IPS-NIHi11 (cell line): ENCODE measurements around the gene TBCE.
"Not testable (repeated sequence)": the region's sequence is repeated elsewhere in the genome, so short reads cannot be mapped to it uniquely, and the experiment has no call there.

ENCODE experiments used
- DNase-seq: peaks from one replicate; pipeline ENCODE4 v3.0.0; 2012; ENCODE audit warnings: mixed read lengths, low spot score

TBCE gene

DNA sequence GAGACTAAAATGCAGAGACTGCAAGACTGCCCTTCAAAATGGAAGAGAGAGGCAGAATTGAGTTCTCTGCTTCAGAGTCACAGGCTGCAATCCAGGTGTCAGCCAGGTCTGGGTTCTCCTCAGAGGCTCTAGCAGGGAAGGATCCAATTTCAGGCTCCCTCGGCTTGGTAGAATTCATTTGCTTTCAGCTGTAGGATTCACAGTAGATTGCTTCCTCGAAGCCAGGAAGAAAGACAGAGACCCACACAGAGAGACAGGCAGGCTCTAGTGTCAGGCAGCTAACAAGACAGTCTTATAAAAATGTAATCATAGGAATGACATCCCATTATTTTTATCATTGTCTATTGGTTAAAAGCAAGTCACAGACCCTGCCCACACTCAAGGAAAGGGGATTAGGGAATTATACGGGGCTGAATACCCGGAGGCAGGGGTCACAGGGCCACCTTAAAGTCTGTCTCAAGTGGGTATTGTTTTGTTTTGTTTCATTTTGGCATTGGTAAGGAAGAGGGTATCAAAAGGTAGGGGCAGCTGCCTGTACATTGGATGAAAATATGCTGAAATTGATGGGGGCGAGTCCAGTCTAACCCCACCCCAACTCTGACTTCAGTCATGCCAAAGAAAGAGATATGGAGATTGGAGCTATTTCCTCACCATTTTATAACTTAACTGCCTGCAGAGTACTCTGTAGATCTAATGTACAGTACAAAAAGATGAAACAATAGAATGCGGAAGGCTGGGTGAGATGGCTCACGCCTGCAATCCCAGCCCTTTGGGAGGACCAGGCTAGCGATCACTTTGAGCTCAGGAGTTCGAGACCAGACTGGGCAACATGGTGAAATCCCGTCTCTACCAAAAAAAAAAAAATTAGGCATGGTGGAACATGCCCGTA is 9.5 kb upstream of the TBCE start:
- peak; percentile 42 for DNase-seq

DNA sequence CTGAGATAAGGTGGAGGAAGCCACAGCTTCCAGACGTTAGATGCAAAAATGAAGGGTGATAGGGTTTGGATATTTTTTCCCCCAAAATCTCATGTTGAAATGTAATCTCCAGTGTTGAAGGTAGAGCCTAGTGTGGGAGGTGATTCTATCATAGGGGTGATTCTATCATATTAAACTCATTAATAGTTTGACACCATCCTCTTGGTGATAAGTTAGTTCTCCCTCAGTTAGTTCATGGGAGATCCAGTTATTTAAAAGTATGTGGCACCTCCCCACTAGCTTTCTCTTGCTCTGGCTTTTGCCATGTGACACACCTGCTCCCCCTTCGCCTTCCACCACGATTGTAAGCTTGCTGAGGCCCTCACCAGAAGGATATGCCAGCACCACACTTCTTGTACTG is 8.3 kb upstream of the TBCE start:
- no peak for DNase-seq

DNA sequence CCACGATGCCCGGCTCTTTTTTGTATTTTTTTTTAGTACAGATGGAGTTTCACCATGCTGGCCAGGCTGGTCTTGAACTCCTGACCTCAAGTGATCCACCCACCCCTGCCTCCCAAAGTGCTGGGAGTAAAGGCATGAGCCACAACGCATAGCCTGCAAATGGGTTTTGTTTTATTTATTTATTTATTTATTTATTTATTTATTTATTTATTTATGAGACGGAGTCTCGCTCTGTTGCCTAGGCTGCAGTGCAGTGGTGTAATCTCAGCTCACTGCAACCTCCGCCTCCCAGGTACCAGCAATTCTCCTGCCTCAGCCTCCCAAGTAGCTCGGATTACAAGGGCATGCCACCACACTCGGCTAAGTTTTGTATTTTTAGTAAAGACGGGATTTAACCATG is 3.0 kb upstream of the TBCE start:
- not testable (repeated sequence) for DNase-seq

DNA sequence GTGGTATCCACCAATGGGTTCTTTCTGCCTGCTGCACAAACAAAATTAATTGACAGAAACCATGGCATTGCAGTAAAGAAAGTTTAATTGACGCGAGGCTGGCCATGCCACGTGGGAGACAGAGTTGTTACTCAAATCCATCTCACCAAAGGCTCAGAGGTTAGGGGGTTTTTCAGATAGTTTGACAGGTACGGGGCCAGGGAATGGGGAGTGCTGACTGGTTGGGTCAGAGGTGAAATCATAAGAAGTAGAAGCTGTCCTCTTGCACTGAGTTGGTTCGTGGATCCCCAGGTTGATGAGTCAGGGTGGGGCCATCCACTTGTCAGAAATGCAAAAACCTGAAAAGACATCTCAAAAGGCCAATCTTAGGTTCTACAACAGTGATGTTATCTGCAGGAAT is 941 bp upstream of the TBCE start:
- no peak for DNase-seq

DNA sequence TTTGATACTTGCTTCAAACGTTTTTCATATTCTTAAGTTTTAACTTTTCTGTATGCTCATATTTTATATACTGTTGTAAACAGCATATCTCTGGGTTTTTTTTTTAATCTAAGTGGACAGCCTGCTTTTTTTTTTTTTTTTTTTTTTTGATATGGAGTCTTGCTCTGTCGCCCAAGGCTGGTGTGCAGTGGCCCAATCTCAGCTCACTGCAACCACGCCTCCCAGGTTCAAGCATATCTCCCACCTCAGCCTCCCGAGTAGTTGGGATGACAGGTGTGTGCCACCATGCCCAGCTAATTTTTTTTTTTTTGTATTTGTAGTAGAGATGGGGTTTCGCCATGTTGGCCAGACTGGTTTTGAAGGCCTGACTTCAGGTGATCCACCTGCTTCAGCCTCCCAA is 1.2 kb downstream of the TBCE start:
- DNase-seq = no peak

DNA sequence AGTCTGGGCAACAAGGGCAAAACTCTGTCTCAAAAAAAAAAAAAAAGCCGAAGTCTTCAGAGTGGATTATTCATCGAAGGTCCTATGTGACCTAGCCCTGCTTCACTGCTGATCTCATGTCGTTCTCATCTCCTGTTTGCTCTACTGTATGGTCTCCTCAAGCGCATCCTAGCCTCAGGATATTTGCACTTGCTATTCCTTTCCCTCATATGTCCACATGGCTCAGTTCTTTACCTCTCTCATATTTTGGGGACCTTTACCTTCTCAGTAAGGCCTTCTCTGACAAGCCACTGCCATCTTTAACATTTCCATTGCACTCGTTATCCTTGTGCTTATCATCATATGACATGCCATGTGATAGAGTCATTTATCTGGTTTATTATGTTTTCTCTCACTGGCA is 2.6 kb downstream of the TBCE start:
- no peak for DNase-seq

DNA sequence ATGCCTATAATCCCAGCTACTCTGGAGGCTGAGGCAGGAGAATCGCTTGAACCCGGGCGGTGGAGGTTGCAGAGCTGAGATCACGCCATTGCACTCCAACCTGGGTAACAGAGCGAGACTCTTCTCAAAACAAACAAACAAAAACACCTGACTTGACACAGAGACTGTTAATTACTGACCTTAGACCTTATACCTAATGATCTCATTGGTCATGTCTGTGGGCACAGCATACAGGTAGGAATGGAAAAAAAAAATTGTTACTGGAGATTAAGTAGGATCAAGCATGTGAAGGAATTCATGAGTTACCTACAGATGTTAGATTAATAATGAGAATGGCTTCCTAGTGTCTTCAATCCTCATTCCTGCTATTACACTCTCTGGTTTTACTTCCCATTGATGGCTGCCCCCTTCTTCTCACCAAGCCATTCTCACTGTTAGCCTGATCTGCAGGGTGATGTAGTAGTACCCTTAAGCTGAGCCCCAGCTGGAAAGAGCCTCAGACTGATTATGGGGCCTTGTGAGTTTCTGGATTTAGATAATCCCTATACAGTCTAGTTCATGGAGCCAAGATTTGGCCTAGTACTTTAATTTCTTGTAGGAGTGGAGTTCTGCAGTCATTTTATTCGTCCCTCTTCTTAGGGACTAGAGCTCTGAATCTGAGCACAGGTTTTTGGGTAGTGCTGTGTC is 8.8 kb downstream of the TBCE start:
- DNase-seq = no peak

DNA sequence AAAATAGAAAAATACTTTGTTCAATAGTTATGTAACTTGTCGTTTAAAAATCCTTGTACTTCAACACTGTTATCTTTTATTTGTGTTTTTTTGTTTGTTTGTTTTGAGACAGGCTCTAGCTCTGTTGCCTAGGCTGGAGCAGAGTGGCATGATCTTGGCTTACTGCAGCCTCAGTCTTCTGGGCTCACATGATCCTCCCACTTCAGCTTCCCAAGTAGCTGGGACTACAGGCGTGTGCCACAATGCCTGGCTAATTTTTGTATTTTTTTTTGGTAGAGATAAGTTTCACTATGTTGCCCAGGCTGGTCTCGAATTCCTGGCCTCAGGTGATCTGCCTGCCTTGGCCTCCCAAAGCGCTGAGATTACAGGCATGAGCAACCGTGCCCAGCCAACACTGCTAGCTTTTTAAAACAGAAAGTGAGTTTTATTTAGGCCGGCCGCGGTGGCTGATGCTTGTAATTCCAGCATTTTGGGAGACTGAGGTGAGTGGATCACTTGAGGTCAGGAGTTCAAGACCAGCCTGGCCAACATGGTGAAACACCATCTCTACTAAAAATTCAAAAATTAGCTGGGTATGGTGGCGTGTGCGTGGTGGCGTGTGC is 11.0 kb downstream of the TBCE start:
- DNase-seq = not testable (repeated sequence)

DNA sequence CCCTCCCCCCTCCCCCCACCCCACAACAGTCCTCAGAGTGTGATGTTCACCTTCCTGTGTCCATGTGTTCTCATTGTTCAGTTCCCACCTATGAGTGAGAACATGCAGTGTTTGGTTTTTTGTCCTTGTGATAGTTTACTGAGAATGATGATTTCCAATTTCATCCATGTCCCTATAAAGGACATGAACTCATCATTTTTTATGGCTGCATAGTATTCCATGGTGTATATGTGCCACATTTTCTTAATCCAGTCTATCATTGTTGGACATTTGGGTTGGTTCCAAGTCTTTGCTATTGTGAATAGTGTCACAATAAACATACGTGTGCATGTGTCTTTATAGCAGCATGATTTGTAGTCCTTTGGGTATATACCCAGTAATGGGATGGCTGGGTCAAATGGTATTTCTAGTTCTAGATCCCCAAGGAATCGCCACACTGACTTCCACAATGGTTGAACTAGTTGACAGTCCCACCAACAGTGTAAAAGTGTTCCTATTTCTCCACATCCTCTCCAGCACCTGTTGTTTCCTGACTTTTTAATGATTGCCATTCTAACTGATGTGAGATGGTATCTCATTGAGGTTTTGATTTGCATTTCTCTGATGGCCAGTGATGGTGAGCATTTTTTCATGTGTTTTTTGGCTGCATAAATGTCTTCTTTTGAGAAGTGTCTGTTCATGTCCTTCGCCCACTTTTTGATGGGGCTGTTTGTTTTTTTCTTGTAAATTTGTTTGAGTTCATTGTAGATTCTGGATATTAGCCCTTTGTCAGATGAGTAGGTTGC is 14.9 kb downstream of the TBCE start:
- DNase-seq = not testable (repeated sequence)

DNA sequence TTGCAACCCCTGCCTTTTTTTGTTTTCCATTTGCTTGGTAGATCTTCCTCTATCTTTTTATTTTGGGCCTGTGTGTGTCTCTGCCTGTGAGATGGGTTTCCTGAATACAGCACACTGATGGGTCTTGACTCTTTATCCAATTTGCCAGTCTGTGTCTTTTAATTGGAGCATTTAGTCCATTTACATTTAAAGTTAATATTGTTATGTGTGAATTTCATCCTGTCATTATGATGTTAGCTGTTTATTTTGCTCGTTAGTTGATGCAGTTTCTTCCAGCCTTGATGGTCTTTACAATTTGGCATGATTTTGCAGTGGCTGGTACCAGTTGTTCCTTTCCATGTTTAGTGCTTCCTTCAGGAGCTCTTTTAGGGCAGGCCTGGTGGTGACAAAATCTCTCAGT is 18.4 kb downstream of the TBCE start:
- DNase-seq = not testable (repeated sequence)

DNA sequence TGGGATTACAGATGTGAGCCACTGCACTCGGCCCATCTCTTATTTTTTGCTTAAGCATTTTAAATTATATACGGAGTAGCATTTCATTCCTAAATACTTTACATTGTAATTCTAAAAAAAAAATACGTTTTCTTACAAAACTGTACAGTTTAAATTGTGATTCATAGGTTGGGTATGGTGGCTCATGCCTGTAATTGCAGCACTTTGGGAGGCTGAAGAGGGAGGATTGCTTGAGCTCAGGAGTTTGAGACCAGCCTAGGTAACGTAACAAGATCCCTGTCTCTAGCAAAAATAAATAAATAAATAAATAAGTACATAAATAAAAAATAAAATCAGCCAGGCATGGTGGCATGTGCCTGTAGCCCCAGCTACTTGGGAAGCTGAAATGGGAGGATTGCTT is 24.6 kb downstream of the TBCE start:
- DNase-seq = no peak

DNA sequence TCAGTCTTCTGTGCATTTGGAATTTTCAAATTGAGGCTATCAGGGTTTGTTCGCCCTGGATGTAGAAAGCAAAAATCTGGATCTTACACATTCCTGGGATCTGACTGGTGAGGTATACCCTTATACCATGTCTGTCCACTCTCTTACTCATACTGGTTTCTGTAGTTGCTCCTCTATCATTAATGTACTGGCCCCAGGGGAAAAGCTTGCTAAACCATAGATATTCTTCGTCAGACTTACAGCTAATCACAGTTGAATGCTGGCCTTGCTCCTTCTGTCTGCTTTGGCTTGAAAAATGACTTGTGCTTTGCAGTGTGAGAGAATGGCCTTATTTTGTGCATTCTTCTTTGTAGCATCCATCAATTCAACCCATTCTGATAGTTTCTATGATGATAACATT is 30.5 kb downstream of the TBCE start:
- no peak for DNase-seq

DNA sequence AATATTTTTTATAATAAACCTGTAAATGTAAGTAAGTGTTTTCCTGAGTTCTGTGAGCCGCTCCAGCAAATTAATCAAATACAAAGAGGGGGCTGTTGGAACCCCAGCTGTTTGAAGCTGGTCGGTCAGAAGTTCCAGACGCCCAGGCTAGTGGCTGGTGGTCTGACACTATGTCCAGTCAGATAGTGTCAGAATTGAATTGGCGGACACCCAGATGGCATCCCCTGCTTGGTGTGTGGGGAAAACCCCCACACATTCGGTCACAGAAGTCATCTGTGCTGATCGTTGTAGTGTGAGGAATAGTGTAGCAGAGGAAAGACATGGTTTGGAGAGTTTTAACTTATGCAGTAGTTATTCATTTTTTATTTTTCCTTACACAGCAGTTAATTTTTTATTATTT is 32.4 kb downstream of the TBCE start:
- DNase-seq = no peak

DNA sequence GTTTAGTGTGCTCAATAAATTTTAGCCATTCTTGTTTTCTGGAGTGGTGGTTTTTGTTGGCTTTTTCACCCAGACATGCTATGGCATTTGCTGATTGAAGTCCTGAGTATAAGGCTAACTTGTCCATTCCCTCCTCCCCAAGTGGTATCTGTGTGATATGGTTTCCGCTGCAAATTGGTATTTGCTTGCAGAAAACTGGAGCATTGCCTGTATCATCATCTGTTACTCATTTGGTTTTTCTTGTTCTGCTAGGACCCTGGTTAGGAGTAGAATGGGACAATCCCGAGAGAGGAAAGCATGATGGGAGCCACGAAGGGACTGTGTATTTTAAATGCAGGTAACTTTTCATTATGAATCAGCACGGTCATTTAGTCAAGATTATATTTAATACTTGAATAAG is 34.0 kb downstream of the TBCE start:
- no peak for DNase-seq

DNA sequence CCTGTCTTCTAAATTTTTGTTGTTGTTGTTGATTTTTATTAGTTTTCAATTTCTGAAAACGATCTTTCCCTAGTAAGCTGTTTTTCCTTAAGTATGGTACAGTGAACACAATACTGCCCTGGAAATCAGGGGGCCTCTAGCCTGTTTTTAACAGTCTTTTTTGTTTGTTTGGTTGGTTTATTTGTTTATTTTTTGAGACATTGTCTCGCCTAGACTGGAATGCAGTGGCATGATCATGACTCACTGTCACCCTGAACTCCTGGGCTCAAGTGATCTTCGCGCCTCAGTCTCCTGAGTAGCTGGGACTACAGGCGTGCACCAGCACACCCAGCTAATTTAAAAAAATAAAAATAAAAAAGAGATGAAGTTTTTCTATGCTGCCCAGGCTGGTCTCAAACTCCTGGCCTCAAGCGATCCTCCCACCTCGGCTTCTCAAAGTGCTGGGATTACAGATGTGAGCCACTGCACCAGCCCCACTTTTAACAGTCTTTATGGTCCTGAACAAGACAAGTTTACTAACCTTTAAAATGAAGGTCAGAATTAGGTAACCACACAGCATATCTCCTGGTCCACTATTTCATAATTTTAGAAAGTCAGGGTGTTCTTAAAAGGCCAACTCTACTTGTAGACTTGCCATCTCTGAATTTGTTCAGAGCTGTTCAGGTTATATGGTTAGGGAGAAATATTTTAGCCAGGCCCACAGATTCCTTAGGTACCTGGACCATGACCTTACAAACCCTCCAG is 35.4 kb downstream of the TBCE start:
- DNase-seq = no peak

DNA sequence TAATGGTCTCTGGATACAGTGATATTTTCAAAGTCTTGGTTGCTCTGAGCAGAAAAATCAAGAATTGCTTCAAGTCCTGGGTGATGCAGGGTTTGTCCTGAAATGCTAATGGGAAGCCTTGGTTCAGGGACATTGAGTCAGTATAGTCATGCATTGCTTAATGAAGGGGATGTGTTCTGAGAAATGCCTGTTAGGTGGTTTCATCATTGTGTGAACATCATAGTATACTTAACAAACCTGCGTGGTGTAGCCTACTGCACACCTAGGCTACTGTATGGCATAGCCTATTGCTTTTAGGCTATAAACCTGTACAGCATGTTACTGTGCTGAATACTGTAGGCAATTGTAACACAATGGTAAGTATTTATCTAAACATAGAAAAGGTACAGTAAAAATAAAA is 36.4 kb downstream of the TBCE start:
- DNase-seq = no peak

DNA sequence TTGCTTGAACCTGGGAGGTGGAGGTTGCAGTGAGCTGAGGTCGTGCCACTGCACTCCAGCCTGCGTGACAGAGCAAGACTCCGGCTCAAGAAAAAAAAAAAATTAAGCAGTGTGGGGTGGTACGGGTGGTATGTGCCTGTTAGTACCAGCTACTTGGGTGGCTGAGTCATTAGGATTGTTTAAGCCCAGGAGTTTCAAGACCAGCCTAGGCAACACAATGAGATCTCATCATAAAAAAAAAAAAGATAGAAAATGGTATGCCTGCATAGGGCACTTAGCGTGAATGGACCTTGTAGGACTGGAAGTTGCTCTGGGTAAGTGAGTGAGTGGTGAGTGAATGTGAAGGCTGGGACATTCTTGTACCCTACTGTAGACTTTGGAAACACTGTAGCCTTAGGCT is 37.0 kb downstream of the TBCE start:
- no peak for DNase-seq

DNA sequence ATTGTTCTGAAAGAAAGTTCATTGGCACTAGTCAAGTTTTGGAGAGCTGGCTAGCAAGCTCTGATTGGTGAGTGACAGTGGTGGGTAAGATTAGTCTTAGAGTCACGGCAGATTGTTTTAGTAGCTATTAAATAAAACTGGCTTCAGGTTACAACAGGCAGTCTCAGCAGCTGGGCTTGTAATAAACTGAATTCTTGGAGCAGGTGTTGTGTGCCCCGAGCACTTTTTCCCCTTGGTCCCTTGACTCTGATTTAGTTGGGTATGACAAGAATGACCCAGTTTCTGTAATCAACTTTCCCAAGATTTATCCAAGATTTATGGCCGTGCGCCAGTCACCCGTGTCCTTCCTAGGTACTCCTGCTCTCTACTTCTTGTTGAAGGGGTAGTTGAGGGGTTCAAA is 40.2 kb downstream of the TBCE start:
- DNase-seq = no peak

DNA sequence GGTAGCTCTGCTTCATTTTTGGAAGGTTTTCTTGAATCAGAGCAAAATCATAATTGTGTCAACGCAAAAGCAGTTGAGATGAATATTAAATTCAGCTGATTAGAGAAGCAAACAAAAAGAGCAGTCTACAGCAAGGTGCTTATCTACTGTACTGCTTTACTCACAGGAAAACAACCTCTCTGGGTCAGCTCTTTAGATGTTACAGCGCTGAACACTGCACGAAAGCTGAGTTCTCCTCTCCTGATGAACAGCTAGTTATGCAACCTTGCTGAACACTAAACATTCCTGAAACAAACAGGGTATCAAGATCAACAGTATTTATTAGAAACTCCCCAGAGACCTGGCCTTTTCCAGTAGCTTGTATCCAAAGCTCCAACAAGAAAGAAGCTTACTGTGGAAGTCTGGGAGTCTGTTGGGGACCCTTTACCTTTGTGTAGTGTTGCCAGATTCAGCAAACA is 41.3 kb downstream of the TBCE start:
- no peak for DNase-seq

DNA sequence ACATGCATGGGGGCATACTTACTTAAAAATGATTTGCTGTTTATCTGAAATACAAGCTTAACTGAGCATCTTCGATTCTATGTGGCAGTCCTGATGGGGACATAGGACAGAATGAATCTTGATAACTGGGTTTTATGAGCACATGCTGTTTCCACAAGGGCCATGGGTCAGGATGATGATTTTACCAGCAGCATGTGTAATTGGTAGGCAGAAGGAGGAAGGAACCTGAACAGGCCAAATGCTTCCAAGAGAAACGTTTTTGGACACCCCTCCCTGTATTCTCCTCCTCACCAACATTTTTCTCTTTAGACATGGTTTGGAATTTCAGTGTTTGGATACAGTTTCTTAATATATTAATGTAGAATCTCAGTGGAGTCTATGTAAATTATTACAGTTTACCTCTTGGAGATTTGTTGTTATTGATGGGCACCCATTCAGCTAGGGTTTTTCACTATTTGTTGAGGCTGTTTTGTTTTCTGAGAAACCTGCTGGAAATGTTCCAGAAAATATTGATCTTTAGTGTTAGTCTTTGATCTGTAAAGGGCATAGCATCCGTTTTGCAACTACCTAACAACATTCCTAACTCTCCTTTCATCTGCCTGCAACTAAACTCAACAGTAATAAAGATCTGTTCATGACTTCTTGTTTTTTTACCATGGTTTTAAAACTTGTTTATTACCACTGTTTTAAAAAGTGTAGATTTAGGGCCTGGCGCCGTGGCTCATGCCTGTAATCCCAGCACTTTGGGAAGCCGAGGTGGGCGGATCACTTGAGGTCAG is 42.0 kb downstream of the TBCE start:
- no peak for DNase-seq

DNA sequence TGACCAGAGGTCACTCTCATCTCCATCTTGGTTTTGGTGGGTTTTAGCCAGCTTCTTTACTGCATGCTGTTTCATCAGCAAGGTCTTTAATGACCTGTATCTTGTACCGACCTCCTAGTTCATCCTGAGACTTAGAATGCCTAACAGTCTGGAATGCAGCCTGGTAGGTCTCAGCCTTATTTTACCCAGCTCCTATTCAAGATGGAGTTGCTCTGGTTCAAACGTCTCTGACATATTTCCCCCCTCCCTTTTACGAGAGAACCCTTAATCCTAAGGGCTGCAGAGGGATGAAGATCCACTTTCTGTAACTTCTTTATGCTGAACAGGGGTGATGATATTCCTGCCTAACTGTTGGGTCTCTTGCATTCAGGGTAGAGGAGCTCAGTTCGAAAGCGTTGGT is 43.2 kb downstream of the TBCE start:
- no peak for DNase-seq
